GM03348 (cell line): ENCODE measurements around the gene PLCH1.

Source experiments
- DNase-seq: peaks from one replicate; pipeline ENCODE4 v3.0.0; 2012; ENCODE audit warnings: low spot score

The PLCH1 gene

GRCh38 chr3:155683344-155683720 lies 61.5 kb downstream of the PLCH1 start:
- DNase-seq, result no peak

- DNase-seq, result no peak
Measured at GRCh38 chr3:155682426-155683343, 62.2 kb downstream of the PLCH1 start.

- peak; percentile 76 for DNase-seq
Measured at GRCh38 chr3:155676252-155676981, 68.5 kb downstream of the PLCH1 start.

GRCh38 chr3:155675094-155675493 lies 69.8 kb downstream of the PLCH1 start:
- DNase-seq, result no peak

GRCh38 chr3:155673421-155673820 lies 71.5 kb downstream of the PLCH1 start:
- no peak for DNase-seq

- no peak for DNase-seq
Measured at GRCh38 chr3:155670335-155670734, 74.5 kb downstream of the PLCH1 start.

GRCh38 chr3:155667988-155668387 lies 76.9 kb downstream of the PLCH1 start:
- DNase-seq, result no peak

- peak; percentile 84 for DNase-seq
Measured at GRCh38 chr3:155664925-155665695, 79.8 kb downstream of the PLCH1 start.

GRCh38 chr3:155663467-155664212 lies 81.2 kb downstream of the PLCH1 start:
- no peak for DNase-seq

GRCh38 chr3:155661760-155662159 lies 83.1 kb downstream of the PLCH1 start:
- no peak for DNase-seq

GRCh38 chr3:155661042-155661441 lies 83.8 kb downstream of the PLCH1 start:
- no peak for DNase-seq

- DNase-seq, result no peak
Measured at GRCh38 chr3:155658671-155659261, 86.1 kb downstream of the PLCH1 start.

- DNase-seq, result no peak
Measured at GRCh38 chr3:155658006-155658405, 86.9 kb downstream of the PLCH1 start.

- no peak for DNase-seq
Measured at GRCh38 chr3:155657161-155657560, 87.7 kb downstream of the PLCH1 start.

GRCh38 chr3:155656466-155656865 lies 88.4 kb downstream of the PLCH1 start:
- no peak for DNase-seq

GRCh38 chr3:155651489-155652218 lies 93.2 kb downstream of the PLCH1 start:
- peak; percentile 30 for DNase-seq

GRCh38 chr3:155648013-155648591 lies 96.8 kb downstream of the PLCH1 start:
- DNase-seq, result peak; percentile 20

GRCh38 chr3:155647206-155647605 lies 97.7 kb downstream of the PLCH1 start:
- DNase-seq, result no peak

- no peak for DNase-seq
Measured at GRCh38 chr3:155646669-155647068, 98.2 kb downstream of the PLCH1 start.

GRCh38 chr3:155646128-155646527 lies 98.7 kb downstream of the PLCH1 start:
- no peak for DNase-seq
